ENCODE results near the gene GYG2. TPM values are rescaled to one million over a fixed set of nuclear protein-coding genes. Genes with fewer than 3 reads are reported as not detected.

The GYG2 gene
- total RNA-seq, 1 experiment from 2014 or later, result 1.7 TPM

DNA sequence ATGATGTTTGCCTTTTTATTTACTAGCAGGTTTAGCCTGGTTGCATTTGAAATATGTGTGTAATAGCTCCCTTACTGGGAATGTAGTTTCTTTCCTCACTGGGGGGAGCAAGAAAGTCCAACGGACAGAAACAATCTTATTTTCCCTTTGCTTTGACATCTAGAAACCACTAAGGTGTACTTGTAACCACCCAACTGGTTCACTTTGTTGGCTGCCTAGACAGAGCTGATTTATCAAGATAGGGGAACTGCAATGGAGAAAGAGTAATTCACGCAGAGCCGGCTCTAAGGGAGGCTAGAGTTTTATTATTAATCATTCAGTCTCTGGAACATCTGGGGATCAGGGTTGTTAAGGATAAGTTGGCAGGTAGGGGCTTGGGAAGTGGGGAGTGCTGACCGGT lies 46.6 kb upstream of the GYG2 start:
- H3K9me3 ChIP-seq (ENCODE audit: insufficient read depth, low read depth), result no peaks in the 10 kb centered on the region
- BruUV-seq (replicated peaks), result no TSS peak
- CTCF ChIA-PET, result no interaction called here
- no peak overlapping the region for H3K27ac ChIP-seq
- TF ChIP-seq CTCF (conservative IDR thresholded peaks at IDR 0.05), result no peak
- H3K4me3 ChIP-seq, result no peak overlapping the region
- no peaks in the 10 kb centered on the region for H3K27me3 ChIP-seq (ENCODE audit: insufficient read depth, low read depth)
- DNase-seq, result no peak
- no peak overlapping the region for H3K4me2 ChIP-seq
- no peaks in the 10 kb centered on the region for H4K20me1 ChIP-seq (ENCODE audit: insufficient read depth)
- no peak overlapping the region for H2AFZ ChIP-seq
- POLR2A ChIA-PET (ENCODE audit: unreplicated experiment), result no interaction called here
- H3K9me2 ChIP-seq (ENCODE audit: insufficient read depth), result no peaks in the 10 kb centered on the region
- no peaks in the 10 kb centered on the region for H3K4me1 ChIP-seq (replicated peaks; ENCODE audit: insufficient read depth)
- H3K36me3 ChIP-seq (ENCODE audit: low read depth), result no peaks in the 10 kb centered on the region
- H3K79me2 ChIP-seq (ENCODE audit: low read depth), result no peaks in the 10 kb centered on the region
- intact Hi-C loops (cut with micrococcal nuclease; ENCODE audit: unreplicated experiment), result no loop called here
- H3F3A ChIP-seq (ENCODE audit: insufficient read depth, low read depth), result no peaks in the 10 kb centered on the region

GRCh38 chrX:2782778-2783177 lies 46.0 kb upstream of the GYG2 start:
- Histone ChIP-seq H4K20me1 (ENCODE audit: insufficient read depth) (no peaks in the 10 kb centered on the region), H3K79me2 (ENCODE audit: low read depth) (no peaks in the 10 kb centered on the region), H3K4me3 (no peak overlapping the region), H3K36me3 (ENCODE audit: low read depth) (no peaks in the 10 kb centered on the region), H3K9me2 (ENCODE audit: insufficient read depth) (no peaks in the 10 kb centered on the region), H3F3A (ENCODE audit: insufficient read depth, low read depth) (no peaks in the 10 kb centered on the region), H2AFZ (no peak overlapping the region), H3K27me3 (ENCODE audit: insufficient read depth, low read depth) (no peaks in the 10 kb centered on the region), H3K27ac (no peak overlapping the region), H3K4me1 (replicated peaks; ENCODE audit: insufficient read depth) (no peaks in the 10 kb centered on the region), H3K9me3 (ENCODE audit: insufficient read depth, low read depth) (no peaks in the 10 kb centered on the region), H3K4me2 (no peak overlapping the region)
- CTCF ChIA-PET, result no interaction called here
- DNase-seq, result no peak
- no peak for TF ChIP-seq EZH2 (IDR thresholded peaks at IDR 0.05; ENCODE audit: low read depth)
- TF ChIP-seq CTCF (conservative IDR thresholded peaks at IDR 0.05), result no peak
- no TSS peak for BruUV-seq (replicated peaks)
- intact Hi-C loops (cut with micrococcal nuclease; ENCODE audit: unreplicated experiment), result no loop called here
- POLR2A ChIA-PET (ENCODE audit: unreplicated experiment), result no interaction called here

- intact Hi-C loops (cut with micrococcal nuclease; ENCODE audit: unreplicated experiment), result no loop called here
- TF ChIP-seq EZH2 (IDR thresholded peaks at IDR 0.05; ENCODE audit: low read depth) (no peak), CTCF (conservative IDR thresholded peaks at IDR 0.05) (no peak)
- Histone ChIP-seq H3K27me3 (ENCODE audit: insufficient read depth, low read depth) (no peaks in the 10 kb centered on the region), H3K4me1 (replicated peaks; ENCODE audit: insufficient read depth) (no peaks in the 10 kb centered on the region), H3K79me2 (ENCODE audit: low read depth) (no peaks in the 10 kb centered on the region), H2AFZ (no peak overlapping the region), H4K20me1 (ENCODE audit: insufficient read depth) (no peaks in the 10 kb centered on the region), H3K4me3 (no peak overlapping the region), H3K9me2 (ENCODE audit: insufficient read depth) (no peaks in the 10 kb centered on the region), H3F3A (ENCODE audit: insufficient read depth, low read depth) (no peaks in the 10 kb centered on the region), H3K9me3 (ENCODE audit: insufficient read depth, low read depth) (no peaks in the 10 kb centered on the region), H3K36me3 (ENCODE audit: low read depth) (no peaks in the 10 kb centered on the region), H3K27ac (no peak overlapping the region), H3K4me2 (no peak overlapping the region)
- ChIA-PET CTCF (no interaction called here), POLR2A (ENCODE audit: unreplicated experiment) (no interaction called here)
- DNase-seq, result no peak
- no TSS peak for BruUV-seq (replicated peaks)
Observed at GRCh38 chrX:2784026-2784425, 44.7 kb upstream of the GYG2 start.

Data from PC-9 (cell line).